Astrocyte of the spinal cord (primary cell): Measurements from ENCODE around the gene SPO11.

Experiments used
- DNase-seq: peaks from one replicate; pipeline ENCODE4 v3.0.0; 2011; ENCODE audit warnings: low read depth, low spot score
- H3K4me3 ChIP-seq: 2 replicates; pipeline ENCODE4 v1.5.1; 2011; ENCODE audit warnings: low read depth, mild to moderate bottlenecking, low read length, moderate library complexity
- in situ Hi-C: cut with HindIII; loops from 2 replicates; pipeline ENCODE4 v1.10.0; 2017; ENCODE audit warnings: low sequenced_read_pairs
- TF ChIP-seq, protein P1 (sequence below): IDR thresholded peaks from 2 replicates; pipeline ENCODE4 v1.5.1; 2012; ENCODE audit warnings: low read depth, mild to moderate bottlenecking, low read length, inconsistent platforms

Gene SPO11

GRCh38 chr20:57315976-57316480 lies 13.6 kb upstream of the SPO11 start:
- no peak for DNase-seq
- H3K4me3 ChIP-seq, result no peak overlapping the region
- in situ Hi-C loops, result no loop called here
- TF ChIP-seq, protein P1, sequence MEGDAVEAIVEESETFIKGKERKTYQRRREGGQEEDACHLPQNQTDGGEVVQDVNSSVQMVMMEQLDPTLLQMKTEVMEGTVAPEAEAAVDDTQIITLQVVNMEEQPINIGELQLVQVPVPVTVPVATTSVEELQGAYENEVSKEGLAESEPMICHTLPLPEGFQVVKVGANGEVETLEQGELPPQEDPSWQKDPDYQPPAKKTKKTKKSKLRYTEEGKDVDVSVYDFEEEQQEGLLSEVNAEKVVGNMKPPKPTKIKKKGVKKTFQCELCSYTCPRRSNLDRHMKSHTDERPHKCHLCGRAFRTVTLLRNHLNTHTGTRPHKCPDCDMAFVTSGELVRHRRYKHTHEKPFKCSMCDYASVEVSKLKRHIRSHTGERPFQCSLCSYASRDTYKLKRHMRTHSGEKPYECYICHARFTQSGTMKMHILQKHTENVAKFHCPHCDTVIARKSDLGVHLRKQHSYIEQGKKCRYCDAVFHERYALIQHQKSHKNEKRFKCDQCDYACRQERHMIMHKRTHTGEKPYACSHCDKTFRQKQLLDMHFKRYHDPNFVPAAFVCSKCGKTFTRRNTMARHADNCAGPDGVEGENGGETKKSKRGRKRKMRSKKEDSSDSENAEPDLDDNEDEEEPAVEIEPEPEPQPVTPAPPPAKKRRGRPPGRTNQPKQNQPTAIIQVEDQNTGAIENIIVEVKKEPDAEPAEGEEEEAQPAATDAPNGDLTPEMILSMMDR, result no peak

- in situ Hi-C loops, result no loop called here
- TF ChIP-seq, protein P1, result no peak
- no peak for DNase-seq
- H3K4me3 ChIP-seq, result no peak overlapping the region
Measured at GRCh38 chr20:57316795-57317201, 12.8 kb upstream of the SPO11 start.

GRCh38 chr20:57317316-57317788 lies 12.3 kb upstream of the SPO11 start:
- in situ Hi-C loops, result no loop called here
- TF ChIP-seq, protein P1, result no peak
- H3K4me3 ChIP-seq, result no peak overlapping the region
- no peak for DNase-seq

GRCh38 chr20:57317789-57318371 lies 11.7 kb upstream of the SPO11 start:
- TF ChIP-seq, protein P1, result no peak
- no peak overlapping the region for H3K4me3 ChIP-seq
- DNase-seq, result no peak
- in situ Hi-C loops, result no loop called here

- in situ Hi-C loops, result no loop called here
- DNase-seq, result no peak
- TF ChIP-seq, protein P1, result no peak
- H3K4me3 ChIP-seq, result no peak overlapping the region
Measured at GRCh38 chr20:57319584-57319983, 10.0 kb upstream of the SPO11 start.

GRCh38 chr20:57320358-57320757 lies 9.2 kb upstream of the SPO11 start:
- H3K4me3 ChIP-seq, result no peak overlapping the region
- no peak for DNase-seq
- in situ Hi-C loops, result no loop called here
- TF ChIP-seq, protein P1, result no peak

DNA sequence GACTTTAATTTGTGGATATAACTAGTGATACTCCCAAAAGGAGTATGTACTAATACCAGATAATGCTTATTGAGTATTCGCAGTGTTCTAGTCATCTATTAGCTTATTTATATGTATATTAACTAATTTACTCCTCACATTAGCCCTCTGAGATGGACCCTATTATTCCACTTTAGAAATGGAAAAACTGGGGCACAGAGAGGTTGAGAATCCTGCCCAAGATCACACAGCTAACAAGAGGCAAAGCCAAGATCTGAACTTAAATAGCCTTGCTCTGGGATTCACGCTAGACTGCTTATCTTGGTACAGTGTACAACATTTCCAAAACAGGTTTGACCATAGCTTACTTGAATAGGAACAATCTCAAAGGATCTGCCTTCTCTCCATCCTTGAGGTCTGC lies 8.5 kb upstream of the SPO11 start:
- DNase-seq, result no peak
- TF ChIP-seq, protein P1, result no peak
- no peak overlapping the region for H3K4me3 ChIP-seq
- in situ Hi-C loops, result no loop called here
